ENCODE measurements around the gene ZNF592. TPM values are rescaled to one million over a fixed set of nuclear protein-coding genes. Genes with fewer than 3 reads are reported as not detected.

The ZNF592 gene
- total RNA-seq, 2 donors from 2014 or later: 9.7 to 18.4 TPM

DNA sequence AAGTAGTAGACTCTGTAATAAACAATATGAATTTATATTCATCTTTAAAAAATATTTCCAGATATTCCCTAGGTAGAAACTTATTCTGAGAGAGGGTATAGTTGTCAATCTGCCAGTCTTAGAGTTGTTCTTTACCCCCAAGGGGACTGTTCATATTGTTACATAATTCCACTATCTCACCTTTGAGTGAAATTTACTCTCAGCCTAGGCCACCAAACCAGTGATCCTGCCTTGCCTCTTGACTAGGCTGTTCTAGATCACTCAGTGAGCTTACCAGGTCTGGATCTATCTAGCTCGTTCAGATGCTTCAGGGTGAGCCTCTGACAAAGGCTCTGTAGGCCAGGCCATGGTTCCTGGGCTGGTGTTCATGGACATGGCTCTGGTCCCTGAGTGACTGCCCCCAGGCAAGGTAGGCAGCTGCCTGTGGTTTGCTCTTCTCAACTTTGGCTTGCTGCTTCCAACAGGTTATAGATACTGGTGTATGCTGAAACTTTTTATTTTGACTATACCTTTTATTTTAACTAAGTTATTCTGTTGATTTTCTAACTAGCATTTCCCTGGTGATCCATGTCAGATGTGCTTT lies 27.6 kb downstream of the ZNF592 start:
- no peak for DNase-seq (ENCODE audit: low spot score)
- Histone ChIP-seq H3K36me3 (no peaks in the 10 kb centered on the region), H3K27ac (no peak overlapping the region), H3K9me3 (no peaks in the 10 kb centered on the region), H3K4me1 (peaks cover 0 to 13% of the 10 kb centered on the region in 2 donors), H3K4me3 (no peak overlapping the region), H3K27me3 (no peaks in the 10 kb centered on the region)
- TF ChIP-seq, protein P1, sequence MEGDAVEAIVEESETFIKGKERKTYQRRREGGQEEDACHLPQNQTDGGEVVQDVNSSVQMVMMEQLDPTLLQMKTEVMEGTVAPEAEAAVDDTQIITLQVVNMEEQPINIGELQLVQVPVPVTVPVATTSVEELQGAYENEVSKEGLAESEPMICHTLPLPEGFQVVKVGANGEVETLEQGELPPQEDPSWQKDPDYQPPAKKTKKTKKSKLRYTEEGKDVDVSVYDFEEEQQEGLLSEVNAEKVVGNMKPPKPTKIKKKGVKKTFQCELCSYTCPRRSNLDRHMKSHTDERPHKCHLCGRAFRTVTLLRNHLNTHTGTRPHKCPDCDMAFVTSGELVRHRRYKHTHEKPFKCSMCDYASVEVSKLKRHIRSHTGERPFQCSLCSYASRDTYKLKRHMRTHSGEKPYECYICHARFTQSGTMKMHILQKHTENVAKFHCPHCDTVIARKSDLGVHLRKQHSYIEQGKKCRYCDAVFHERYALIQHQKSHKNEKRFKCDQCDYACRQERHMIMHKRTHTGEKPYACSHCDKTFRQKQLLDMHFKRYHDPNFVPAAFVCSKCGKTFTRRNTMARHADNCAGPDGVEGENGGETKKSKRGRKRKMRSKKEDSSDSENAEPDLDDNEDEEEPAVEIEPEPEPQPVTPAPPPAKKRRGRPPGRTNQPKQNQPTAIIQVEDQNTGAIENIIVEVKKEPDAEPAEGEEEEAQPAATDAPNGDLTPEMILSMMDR (IDR thresholded peaks at IDR 0.05): no peak

DNA sequence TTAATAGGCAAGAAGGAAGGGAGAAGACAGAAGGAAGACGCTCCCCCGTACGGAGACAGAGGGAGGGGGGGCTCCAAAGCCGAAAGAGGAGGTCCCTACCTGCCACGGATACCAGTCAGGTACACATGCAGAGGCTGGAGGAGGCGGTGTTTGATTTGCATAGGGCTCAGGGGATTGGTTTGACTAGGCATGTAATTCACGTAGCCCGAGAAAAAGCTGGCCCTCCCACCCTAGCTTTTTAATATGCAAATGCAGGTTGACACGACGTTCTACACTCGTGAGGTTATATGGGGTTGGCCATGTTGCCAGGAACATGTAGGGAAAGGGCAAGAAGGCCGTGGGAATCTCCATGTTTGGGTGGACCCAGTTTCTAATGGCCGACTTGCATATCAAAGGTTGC lies 29.8 kb downstream of the ZNF592 start:
- peaks cover 0 to 3% of the 10 kb centered on the region in 2 donors for H3K4me1 ChIP-seq
- H3K36me3 ChIP-seq: peaks cover 9% of the 10 kb centered on the region
- no peak for DNase-seq (ENCODE audit: low spot score)
- H3K27ac ChIP-seq: no peak overlapping the region
- TF ChIP-seq, protein P1 (IDR thresholded peaks at IDR 0.05): no peak
- no peak overlapping the region for H3K4me3 ChIP-seq
- no peaks in the 10 kb centered on the region for H3K27me3 ChIP-seq
- H3K9me3 ChIP-seq: no peaks in the 10 kb centered on the region

DNA sequence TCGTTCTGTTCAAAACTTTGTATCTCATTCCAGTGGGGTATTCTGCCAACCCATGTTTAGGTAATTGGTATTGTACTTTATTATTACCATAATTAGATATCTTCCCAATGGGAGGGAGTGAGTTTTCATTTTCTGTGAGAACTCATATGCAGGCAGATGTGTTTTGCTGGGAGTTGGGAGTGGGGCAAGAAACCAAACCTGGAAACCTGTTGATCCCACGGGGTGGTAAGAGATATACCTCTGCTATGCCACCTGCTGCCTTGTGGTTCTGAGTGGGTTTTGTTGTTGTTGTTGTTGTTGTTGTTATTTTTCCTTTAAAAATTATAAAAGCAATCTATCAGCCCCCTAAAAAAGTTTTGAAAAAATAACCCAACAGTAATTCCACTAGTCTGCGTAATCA lies 32.1 kb downstream of the ZNF592 start:
- H3K9me3 ChIP-seq: no peaks in the 10 kb centered on the region
- no peak overlapping the region for H3K27ac ChIP-seq
- TF ChIP-seq, protein P1 (IDR thresholded peaks at IDR 0.05): no peak
- no peaks in the 10 kb centered on the region for H3K27me3 ChIP-seq
- no peak overlapping the region for H3K4me3 ChIP-seq
- no peak for DNase-seq (ENCODE audit: low spot score)
- peaks cover 0 to 11% of the 10 kb centered on the region in 2 donors for H3K4me1 ChIP-seq
- H3K36me3 ChIP-seq: peaks cover 28% of the 10 kb centered on the region

DNA sequence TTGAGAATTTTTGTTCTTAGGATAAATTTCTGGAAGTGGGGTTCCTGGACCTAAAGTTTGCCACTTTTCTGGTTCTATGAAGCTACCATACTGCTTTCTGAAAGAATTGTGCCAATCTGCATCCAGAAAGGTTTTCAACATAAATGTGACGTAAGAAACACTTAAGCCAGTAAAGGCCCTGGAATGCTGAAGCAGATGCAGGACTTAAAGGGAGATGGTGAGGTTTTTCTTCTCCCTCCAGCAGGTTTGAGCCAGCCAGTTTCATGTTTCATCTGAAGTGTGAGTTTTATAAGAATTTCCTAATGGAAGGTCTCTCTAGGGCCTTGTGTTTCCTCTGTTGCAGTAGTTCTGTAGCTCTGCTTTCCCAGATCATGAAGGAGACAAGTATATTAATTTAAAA lies 33.1 kb downstream of the ZNF592 start:
- TF ChIP-seq, protein P1 (IDR thresholded peaks at IDR 0.05): no peak
- no peak overlapping the region for H3K27ac ChIP-seq

DNA sequence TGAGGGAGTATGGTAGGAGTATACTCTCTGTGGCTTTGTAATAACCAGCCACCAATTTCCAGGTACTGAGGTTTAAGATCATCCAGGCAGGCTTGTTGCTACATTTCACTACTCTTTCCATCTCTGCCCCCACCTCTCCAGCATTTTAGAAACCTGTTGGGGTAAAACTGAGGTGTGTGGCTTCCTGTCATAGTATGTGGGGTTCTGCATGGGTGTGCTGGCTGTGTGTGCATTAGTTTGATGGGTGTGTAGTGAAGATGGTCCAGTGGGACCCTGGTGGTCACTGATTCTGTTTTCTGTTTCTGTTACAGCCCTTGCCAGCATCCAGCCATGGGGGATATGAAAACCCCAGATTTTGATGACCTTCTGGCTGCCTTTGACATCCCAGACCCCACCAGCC lies 34.0 kb downstream of the ZNF592 start:
- no peak overlapping the region for H3K4me3 ChIP-seq
- no peak for DNase-seq (ENCODE audit: low spot score)
- peaks cover 28% of the 10 kb centered on the region for H3K36me3 ChIP-seq
- TF ChIP-seq, protein P1 (IDR thresholded peaks at IDR 0.05): no peak
- H3K27ac ChIP-seq: no peak overlapping the region
- no peaks in the 10 kb centered on the region for H3K27me3 ChIP-seq
- no peaks in the 10 kb centered on the region for H3K9me3 ChIP-seq
- peaks cover 0 to 29% of the 10 kb centered on the region in 2 donors for H3K4me1 ChIP-seq

More for the DNA sequence above, 33.1 kb downstream of the ZNF592 start:
- H3K36me3 ChIP-seq: peaks cover 28% of the 10 kb centered on the region
- H3K9me3 ChIP-seq: no peaks in the 10 kb centered on the region
- peaks cover 0 to 21% of the 10 kb centered on the region in 2 donors for H3K4me1 ChIP-seq
- H3K27me3 ChIP-seq: no peaks in the 10 kb centered on the region
- no peak overlapping the region for H3K4me3 ChIP-seq
- no peak for DNase-seq (ENCODE audit: low spot score)
